Renal pelvis (tissue), 4 donors: ENCODE data around the gene MTHFD1L. TPM values are rescaled to one million over a fixed set of nuclear protein-coding genes. Genes with fewer than 3 reads are reported as not detected.
"Not testable (repeated sequence)": the region's sequence is repeated elsewhere in the genome, so short reads cannot be mapped to it uniquely, and the experiment has no call there.

Experiments used
- DNase-seq: peaks from one replicate; pipeline ENCODE4 v3.0.0-alpha.2; 2013
- polyA plus RNA-seq, 3 donors: library from polyadenylated mRNA; unstranded; fragments of 120-200 nt; gene quantifications; one replicate each; pipeline ENCODE4 v1.2.1, GENCODE V29; 2013; ENCODE audit not compliant: insufficient read length in 3 of 3

MTHFD1L gene
- polyA plus RNA-seq, 3 donors, result 14.7 to 17.6 (median 16.9) TPM

DNA sequence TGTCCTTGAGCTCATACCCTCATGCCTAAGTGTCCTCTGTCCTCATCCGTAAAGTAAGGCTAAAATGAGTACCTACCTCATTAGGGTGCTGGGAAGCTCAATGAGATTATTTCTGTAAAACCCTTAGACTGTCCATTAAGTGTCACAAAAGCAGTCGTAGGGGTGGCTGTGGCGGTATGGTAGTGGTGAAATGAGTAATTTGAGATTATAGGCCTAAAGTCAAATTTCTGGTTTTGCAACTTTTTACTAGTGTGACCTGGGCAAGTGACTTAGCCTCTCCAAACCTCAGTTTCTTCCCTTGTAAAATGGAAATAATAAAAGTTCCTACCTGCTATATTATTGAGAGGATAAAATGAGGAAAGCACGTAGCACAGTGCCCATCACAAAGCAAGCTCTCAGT lies 226.1 kb downstream of the MTHFD1L start:
- DNase-seq, result no peak

GRCh38 chr6:151092591-151092990 lies 227.1 kb downstream of the MTHFD1L start:
- DNase-seq, result no peak

GRCh38 chr6:151093706-151094105 lies 228.2 kb downstream of the MTHFD1L start:
- no peak for DNase-seq

DNA sequence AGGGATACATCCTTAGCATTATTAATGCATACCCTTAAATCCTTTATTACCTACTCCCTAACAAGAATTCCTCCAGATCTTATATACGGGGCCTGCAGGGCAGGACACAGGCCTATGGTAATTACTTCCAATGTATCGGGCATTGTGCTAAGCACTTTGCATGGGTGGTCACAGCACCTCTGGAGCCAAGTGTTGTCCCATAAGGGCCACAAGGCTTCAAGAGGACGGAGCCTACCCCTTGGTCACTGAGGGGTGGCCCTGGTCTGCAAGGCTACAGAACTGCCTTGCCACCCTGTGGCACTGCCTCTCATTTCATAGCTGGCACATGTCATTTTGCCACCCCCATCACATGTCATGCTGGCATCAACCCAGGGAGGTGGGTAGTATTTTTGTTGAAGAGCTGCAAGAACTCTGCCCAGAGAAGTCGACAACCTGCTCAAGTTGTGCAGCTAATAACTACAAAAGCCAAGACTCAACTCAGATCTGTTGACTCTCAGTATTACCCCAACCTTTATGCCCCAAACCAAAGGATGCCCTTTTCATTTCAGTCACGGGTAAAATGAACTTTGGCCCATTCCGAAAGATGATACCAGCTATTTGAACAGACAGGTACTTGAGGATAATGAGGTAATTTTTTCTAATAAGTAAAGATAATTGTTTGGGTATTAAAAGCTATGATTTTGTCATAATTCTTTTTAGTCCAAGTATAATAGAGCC lies 230.2 kb downstream of the MTHFD1L start:
- DNase-seq, result no peak

GRCh38 chr6:151096255-151096612 lies 230.7 kb downstream of the MTHFD1L start:
- DNase-seq, result no peak

GRCh38 chr6:151096691-151097606 lies 231.4 kb downstream of the MTHFD1L start:
- DNase-seq, result no peak

DNA sequence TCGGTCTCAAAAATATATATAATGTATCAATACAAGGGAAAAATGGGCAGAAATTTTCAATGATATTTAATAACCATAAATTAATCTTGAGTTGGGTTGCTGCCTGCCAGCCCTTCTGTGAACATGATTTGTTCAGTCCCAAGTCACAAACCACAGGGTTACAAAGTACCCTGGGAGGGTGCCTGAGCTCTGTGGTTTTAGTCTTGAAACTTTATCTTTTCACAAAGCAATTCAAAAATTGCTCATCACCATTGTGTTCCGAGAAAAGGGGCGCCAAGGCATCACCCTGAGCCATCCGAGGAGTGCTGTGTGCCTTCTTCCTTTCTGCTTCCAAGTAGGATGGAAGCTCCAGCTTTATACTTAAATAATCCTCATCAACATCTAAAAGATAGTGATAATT lies 232.7 kb downstream of the MTHFD1L start:
- DNase-seq, result no peak

- DNase-seq, result no peak
Observed at GRCh38 chr6:151100326-151100725, 234.8 kb downstream of the MTHFD1L start.

DNA sequence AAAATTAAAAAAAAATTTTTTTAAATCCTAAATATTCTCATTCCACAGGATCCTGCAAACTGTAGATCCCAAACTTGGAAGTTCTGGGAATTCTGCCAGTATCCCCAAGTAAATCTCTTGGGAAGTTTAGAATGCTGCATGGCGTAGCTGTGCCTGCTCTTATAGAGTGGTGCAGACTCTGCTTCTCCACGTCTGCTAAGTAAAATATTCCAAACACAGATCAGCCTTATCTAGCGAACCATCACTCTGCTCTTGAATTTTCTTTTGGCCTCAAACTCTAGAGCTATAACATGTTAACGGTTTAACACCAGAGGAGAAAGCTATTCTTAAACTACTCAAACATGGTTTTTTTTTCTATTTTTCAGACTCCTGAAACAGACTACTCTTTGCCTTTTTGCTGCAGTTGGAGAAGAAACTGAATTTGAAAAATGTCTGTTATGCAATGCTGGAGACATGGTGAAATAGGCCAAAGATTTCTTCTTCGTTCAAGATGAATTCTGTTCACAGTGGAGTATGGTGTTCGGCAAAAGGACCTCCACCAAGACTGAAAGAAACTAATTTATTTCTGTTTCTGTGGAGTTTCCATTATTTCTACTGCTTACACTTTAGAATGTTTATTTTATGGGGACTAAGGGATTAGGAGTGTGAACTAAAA lies 235.8 kb downstream of the MTHFD1L start:
- DNase-seq, result no peak

DNA sequence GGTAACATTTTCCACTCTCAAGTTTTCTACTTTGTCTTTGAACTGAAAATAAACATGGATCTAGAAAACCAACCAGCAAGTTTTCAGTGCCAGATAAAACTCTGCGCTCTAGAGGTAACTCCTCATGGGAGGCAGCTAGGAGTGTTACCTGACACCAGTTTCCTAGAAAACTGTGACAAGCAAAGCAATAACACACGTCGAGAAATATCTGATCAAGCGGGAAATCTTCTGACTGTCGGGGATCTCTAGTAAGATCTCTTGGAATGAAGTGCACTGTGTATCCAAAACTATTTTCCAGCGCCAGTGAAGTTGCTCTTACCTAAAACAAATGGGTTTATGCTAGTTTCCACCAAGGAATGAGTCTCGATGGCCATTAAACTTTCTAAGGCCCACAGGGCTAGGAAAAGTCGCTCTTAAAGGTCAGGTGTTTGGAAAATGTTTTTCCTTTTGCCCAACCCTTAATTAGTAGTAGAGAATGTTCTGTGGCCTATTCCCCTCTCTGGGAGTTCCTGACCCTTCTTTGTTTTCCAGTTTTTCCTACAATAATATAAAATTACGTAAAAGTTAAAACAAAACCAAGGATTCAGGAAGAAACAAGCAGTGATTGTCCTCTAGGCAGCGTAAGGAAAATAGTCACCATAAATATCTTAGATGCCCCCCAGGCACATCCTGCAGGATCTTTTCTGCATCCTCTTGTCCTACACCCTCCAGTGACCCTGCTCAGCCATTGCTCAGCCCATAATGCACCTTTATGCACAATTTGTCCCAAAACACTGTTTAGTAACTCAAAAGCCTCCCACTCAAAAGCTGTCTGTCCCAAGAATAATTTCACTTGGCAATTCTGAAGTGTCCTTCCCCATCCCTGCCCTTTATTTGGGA lies 236.6 kb downstream of the MTHFD1L start:
- no peak for DNase-seq

DNA sequence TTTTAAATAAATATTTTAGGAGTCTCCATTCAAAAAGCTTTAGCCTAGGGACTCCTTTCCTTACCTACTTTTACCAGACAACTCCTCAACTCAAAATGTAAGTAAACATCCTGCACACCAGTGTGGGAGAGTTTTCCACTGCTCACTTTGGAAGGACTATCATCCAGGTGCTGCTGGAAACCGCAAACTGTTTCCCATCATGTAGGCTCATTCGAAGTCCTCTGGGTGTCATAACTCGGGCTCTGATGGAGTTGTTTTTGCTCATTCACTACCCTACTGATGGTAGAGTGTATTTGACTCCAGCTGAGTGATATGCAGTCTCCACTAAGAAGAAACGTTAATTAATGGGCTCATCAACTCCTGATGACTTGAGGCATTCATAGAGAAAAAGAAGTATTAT lies 237.8 kb downstream of the MTHFD1L start:
- DNase-seq, result no peak

DNA sequence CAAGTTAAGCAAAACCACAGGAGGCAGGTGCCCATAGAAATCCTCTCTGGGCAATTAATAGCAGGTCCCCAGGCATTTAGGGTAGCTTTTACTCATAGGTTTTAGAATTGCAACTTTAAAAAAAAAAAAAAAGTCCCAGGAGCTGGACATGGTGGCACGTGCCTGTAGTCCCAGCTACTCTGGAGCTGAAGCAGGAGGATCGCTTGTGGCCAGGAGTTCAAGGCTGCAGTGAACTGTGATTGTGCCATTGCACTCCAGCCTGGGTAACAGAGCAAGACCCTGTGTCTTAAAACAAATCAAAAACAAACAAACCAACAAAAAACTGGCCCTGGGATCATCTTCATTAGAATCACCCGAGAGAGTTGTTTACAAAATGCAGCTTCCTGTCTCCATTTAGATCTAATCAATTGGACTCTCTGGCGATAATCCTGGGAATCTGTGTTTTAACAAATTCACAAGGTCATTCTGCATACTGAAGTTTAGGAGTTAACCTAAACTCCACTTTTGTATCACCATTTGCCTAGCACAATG lies 242.5 kb downstream of the MTHFD1L start:
- DNase-seq, result no peak

- DNase-seq, result no peak
Observed at GRCh38 chr6:151108548-151108947, 243.0 kb downstream of the MTHFD1L start.

GRCh38 chr6:151109361-151109760 lies 243.9 kb downstream of the MTHFD1L start:
- no peak for DNase-seq

GRCh38 chr6:151109869-151110575 lies 244.5 kb downstream of the MTHFD1L start:
- DNase-seq, result no peak

DNA sequence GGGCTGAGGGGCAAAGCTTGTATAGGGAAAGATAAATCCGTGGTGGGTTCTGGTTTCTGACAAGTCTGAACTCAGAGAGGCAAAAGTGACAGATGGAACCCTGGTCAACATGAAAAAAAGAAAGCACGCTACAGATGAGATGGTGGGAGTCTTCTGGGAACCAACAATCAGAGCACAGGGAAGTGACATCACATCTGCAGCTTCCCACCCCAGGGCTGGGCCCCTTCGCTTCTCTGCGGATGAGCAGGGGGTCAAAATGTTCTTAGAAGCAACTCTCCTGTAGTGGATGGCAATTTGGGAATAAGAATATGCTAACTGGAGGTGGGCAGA lies 245.0 kb downstream of the MTHFD1L start:
- no peak for DNase-seq

DNA sequence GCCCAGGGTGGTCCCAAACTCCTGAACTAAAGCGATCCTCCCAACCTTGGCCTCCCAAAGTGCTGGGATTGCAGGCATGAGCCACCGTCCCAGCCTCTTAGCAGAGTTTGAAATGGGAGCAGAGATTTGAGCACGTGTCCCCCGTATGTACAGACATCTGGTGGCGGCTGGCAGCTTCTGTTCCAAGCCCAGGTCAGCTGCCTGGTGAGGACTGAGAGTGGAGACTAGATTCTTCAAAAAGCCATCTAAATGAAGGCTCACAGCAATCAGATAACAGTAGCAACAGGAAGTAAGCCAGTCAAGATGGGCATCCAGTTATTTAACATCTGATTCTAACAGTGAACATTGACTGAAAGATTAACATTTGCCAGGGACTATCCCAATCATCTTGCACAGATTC lies 246.2 kb downstream of the MTHFD1L start:
- DNase-seq, result no peak

DNA sequence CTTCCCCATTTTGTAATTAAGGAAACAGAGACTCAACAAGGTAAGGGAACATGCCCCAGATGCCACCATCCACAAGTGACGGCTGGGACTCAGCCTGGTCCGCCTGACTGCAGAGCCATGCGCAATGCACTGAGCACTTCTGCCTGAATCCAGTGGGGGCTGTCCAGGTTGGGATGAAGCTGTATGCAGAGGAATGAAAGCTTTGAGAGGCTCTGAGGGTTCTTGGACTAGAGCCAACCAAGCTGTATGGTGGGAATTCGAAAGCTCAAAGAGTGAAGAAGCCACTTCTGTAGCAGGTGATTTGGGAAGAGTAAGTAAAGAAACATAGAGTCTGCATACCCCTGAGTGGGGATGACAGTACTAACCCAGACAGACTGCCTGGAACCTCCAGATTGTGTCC lies 246.6 kb downstream of the MTHFD1L start:
- DNase-seq, result no peak

GRCh38 chr6:151112884-151113283 lies 247.4 kb downstream of the MTHFD1L start:
- not testable (repeated sequence) for DNase-seq

- no peak for DNase-seq
Observed at GRCh38 chr6:151113641-151114040, 248.1 kb downstream of the MTHFD1L start.
